Activated T-cell treated with anti-CD3 and anti-CD28 coated beads for 4 hours (primary cell): ENCODE measurements around the gene PSMB3.

Experiments used
- DNase-seq: peaks from one replicate; pipeline ENCODE4 v3.0.0-alpha.2; 2020

Gene PSMB3

GRCh38 chr17:38752308-38753070 lies at the start of gene PSMB3:
Gene PSMB3, plus strand, starts transcription at chr17:38752741. Its CDS starts 86 bp downstream, at chr17:38752827.
- DNase-seq, result peak; percentile 93

GRCh38 chr17:38702916-38703741 lies 49.4 kb upstream of the PSMB3 start:
- peak; percentile 48 for DNase-seq

- peak; percentile 82 for DNase-seq
Measured at GRCh38 chr17:38703742-38704605, 48.6 kb upstream of the PSMB3 start.

- peak; percentile 82 for DNase-seq
Measured at GRCh38 chr17:38704606-38705522, 47.7 kb upstream of the PSMB3 start, which contains the start of gene MLLT6. Gene MLLT6, plus strand, starts transcription at chr17:38705273. Its CDS starts 360 bp downstream, at chr17:38705633.

- DNase-seq, result peak; percentile 47
Measured at GRCh38 chr17:38705523-38705802, 47.1 kb upstream of the PSMB3 start.

GRCh38 chr17:38705803-38706504 lies 46.6 kb upstream of the PSMB3 start:
- no peak for DNase-seq

GRCh38 chr17:38706505-38707216 lies 45.9 kb upstream of the PSMB3 start:
- DNase-seq, result peak; percentile 50

- no peak for DNase-seq
Measured at GRCh38 chr17:38707678-38708351, 44.7 kb upstream of the PSMB3 start.

- DNase-seq, result no peak
Measured at GRCh38 chr17:38709104-38709820, 43.3 kb upstream of the PSMB3 start.

GRCh38 chr17:38709864-38710603 lies 42.5 kb upstream of the PSMB3 start:
- no peak for DNase-seq

GRCh38 chr17:38710604-38710962 lies 42.0 kb upstream of the PSMB3 start:
- DNase-seq, result no peak

- DNase-seq, result no peak
Measured at GRCh38 chr17:38710985-38711384, 41.6 kb upstream of the PSMB3 start.

GRCh38 chr17:38711792-38712571 lies 40.6 kb upstream of the PSMB3 start:
- DNase-seq, result no peak

GRCh38 chr17:38712593-38712992 lies 39.9 kb upstream of the PSMB3 start:
- no peak for DNase-seq

GRCh38 chr17:38713456-38714075 lies 39.0 kb upstream of the PSMB3 start:
- DNase-seq, result no peak

- DNase-seq, result no peak
Measured at GRCh38 chr17:38715216-38715943, 37.2 kb upstream of the PSMB3 start.
